Vagina (tissue), 2 donors: ENCODE data around the gene SLC6A6. TPM values are rescaled to one million over a fixed set of nuclear protein-coding genes. Genes with fewer than 3 reads are reported as not detected.

ENCODE experiments used
- DNase-seq, 2 donors: peaks; one replicate each; pipeline ENCODE4 v3.0.0-alpha.2; 2017; ENCODE audit errors: extremely low spot score in 2 of 2
- H3K27ac ChIP-seq: fragments of 200-600 bp; sonication (generic); one replicate; pipeline ENCODE4 v1.5.1; 2019
- H3K27me3 ChIP-seq: fragments of 200-600 bp; sonication (generic); one replicate; pipeline ENCODE4 v1.5.1; 2019
- H3K36me3 ChIP-seq, 2 donors: fragments of 200-600 bp; sonication (generic); one replicate each; pipeline ENCODE4 v1.5.1; 2017 to 2019
- H3K4me1 ChIP-seq: fragments of 200-600 bp; sonication (generic); one replicate; pipeline ENCODE4 v1.5.1; 2019
- H3K4me3 ChIP-seq, 2 donors: fragments of 200-600 bp; sonication (generic); 1 replicate in 1 of 2; 2 replicates in 1 of 2; pipeline ENCODE4 v1.5.1; 2016 to 2019
- H3K9me3 ChIP-seq: fragments of 200-600 bp; sonication (generic); one replicate; pipeline ENCODE4 v1.5.1; 2019
- CTCF ChIP-seq, 3 experiments: fragments of 450-650 bp in 2 of 3; fragments of 200-600 bp in 1 of 3; sonication (generic) in 1 of 3; IDR thresholded peaks; one replicate each; pipeline ENCODE4 v1.5.1; 2017 to 2019; ENCODE audit warnings: antibody characterized with exemption in 3 of 3, mild to moderate bottlenecking in 2 of 3, moderate library complexity in 2 of 3
- POLR2A ChIP-seq, 2 donors: fragments of 450-650 bp; IDR thresholded peaks; one replicate each; pipeline ENCODE4 v1.6.1; 2017; ENCODE audit warnings: antibody characterized with exemption in 2 of 2, mild to moderate bottlenecking in 2 of 2, moderate library complexity in 2 of 2
- POLR2AphosphoS5 ChIP-seq, 2 donors: sonication (generic); formaldehyde crosslinking; IDR thresholded peaks; one replicate each; pipeline ENCODE4 v1.9.0; 2017; ENCODE audit warnings: antibody characterized with exemption in 2 of 2, mild to moderate bottlenecking in 2 of 2, low read depth in 1 of 2; ENCODE audit not compliant: insufficient read depth in 1 of 2
- intact Hi-C: fragments of 100-400 bp; cut with DNase I; formaldehyde crosslinking; loops from one replicate; pipeline ENCODE4 v1.15.1; 2023
- total RNA-seq: library from RNA; depleted of rRNA; stranded (reverse); fragments of >200 nt; gene quantifications from one replicate; pipeline ENCODE4 v1.2.3, GENCODE V29; 2016

SLC6A6 gene
- total RNA-seq, 1 donor from 2014 or later = 30.7 TPM

- H3K27ac ChIP-seq = no peak overlapping the region
- H3K27me3 ChIP-seq = no peaks in the 10 kb centered on the region
- H3K9me3 ChIP-seq = no peaks in the 10 kb centered on the region
- intact Hi-C loops = no loop called here
- H3K4me1 ChIP-seq = peaks cover 54% of the 10 kb centered on the region
- DNase-seq = no peak
- H3K36me3 ChIP-seq = no peaks in the 10 kb centered on the region
- TF ChIP-seq POLR2A (IDR thresholded peaks at IDR 0.05) (no peak), POLR2AphosphoS5 (IDR thresholded peaks at IDR 0.05; ENCODE audit: insufficient read depth in 1 of 2, low read depth in 1 of 2) (no peak), CTCF (IDR thresholded peaks at IDR 0.05) (no peak)
- H3K4me3 ChIP-seq = no peak overlapping the region
These were observed 23.9 kb downstream of the SLC6A6 start for GRCh38 chr3:14426305-14426620.

- Histone ChIP-seq H3K9me3 (no peaks in the 10 kb centered on the region), H3K36me3 (no peaks in the 10 kb centered on the region), H3K27ac (no peak overlapping the region), H3K4me1 (peaks cover 70% of the 10 kb centered on the region), H3K4me3 (no peak overlapping the region), H3K27me3 (no peaks in the 10 kb centered on the region)
- TF ChIP-seq POLR2A (IDR thresholded peaks at IDR 0.05) (no peak), POLR2AphosphoS5 (IDR thresholded peaks at IDR 0.05; ENCODE audit: insufficient read depth in 1 of 2, low read depth in 1 of 2) (no peak), CTCF (IDR thresholded peaks at IDR 0.05) (no peak)
- intact Hi-C loops = no loop called here
- no peak for DNase-seq
These were observed 26.0 kb downstream of the SLC6A6 start for GRCh38 chr3:14428087-14429033.

GRCh38 chr3:14429237-14429636 lies 26.8 kb downstream of the SLC6A6 start:
- no peak overlapping the region for H3K4me3 ChIP-seq
- H3K9me3 ChIP-seq = no peaks in the 10 kb centered on the region
- intact Hi-C loops = no loop called here
- peaks cover 70% of the 10 kb centered on the region for H3K4me1 ChIP-seq
- TF ChIP-seq POLR2AphosphoS5 (IDR thresholded peaks at IDR 0.05; ENCODE audit: insufficient read depth in 1 of 2, low read depth in 1 of 2) (no peak), CTCF (IDR thresholded peaks at IDR 0.05) (no peak), POLR2A (IDR thresholded peaks at IDR 0.05) (no peak)
- no peak for DNase-seq
- no peaks in the 10 kb centered on the region for H3K27me3 ChIP-seq
- no peak overlapping the region for H3K27ac ChIP-seq
- H3K36me3 ChIP-seq = no peaks in the 10 kb centered on the region

GRCh38 chr3:14429640-14430039 lies 27.2 kb downstream of the SLC6A6 start:
- intact Hi-C loops = no loop called here
- no peak for DNase-seq
- no peak overlapping the region for H3K4me3 ChIP-seq
- no peaks in the 10 kb centered on the region for H3K27me3 ChIP-seq
- TF ChIP-seq CTCF (IDR thresholded peaks at IDR 0.05) = no peak
- no peak for TF ChIP-seq POLR2A (IDR thresholded peaks at IDR 0.05)
- no peak for TF ChIP-seq POLR2AphosphoS5 (IDR thresholded peaks at IDR 0.05; ENCODE audit: insufficient read depth in 1 of 2, low read depth in 1 of 2)
- H3K27ac ChIP-seq = no peak overlapping the region
- peaks cover 71% of the 10 kb centered on the region for H3K4me1 ChIP-seq
- H3K9me3 ChIP-seq = no peaks in the 10 kb centered on the region
- H3K36me3 ChIP-seq = no peaks in the 10 kb centered on the region

GRCh38 chr3:14430053-14430452 lies 27.6 kb downstream of the SLC6A6 start:
- intact Hi-C loops = no loop called here
- no peak for DNase-seq
- Histone ChIP-seq H3K4me1 (peaks cover 71% of the 10 kb centered on the region), H3K27ac (no peak overlapping the region), H3K4me3 (no peak overlapping the region), H3K9me3 (no peaks in the 10 kb centered on the region), H3K36me3 (no peaks in the 10 kb centered on the region), H3K27me3 (no peaks in the 10 kb centered on the region)
- no peak for TF ChIP-seq POLR2AphosphoS5 (IDR thresholded peaks at IDR 0.05; ENCODE audit: insufficient read depth in 1 of 2, low read depth in 1 of 2)
- no peak for TF ChIP-seq CTCF (IDR thresholded peaks at IDR 0.05)
- TF ChIP-seq POLR2A (IDR thresholded peaks at IDR 0.05) = no peak
